IMR-90 (cell line): Measurements from ENCODE around the gene EFHC2.

Source experiments
- POLR2A ChIP-seq: IDR thresholded peaks from 2 replicates; pipeline ENCODE4 v1.6.1; 2012; ENCODE audit warnings: mild to moderate bottlenecking, low read depth, low read length
- RCOR1 ChIP-seq: IDR thresholded peaks from 2 replicates; pipeline ENCODE4 v1.6.1; 2012; ENCODE audit warnings: mild to moderate bottlenecking, low read length, improper control_type of control experiment; ENCODE audit not compliant: insufficient replicate concordance
- RFX5 ChIP-seq: IDR thresholded peaks from 2 replicates; pipeline ENCODE4 v1.8.0; 2012; ENCODE audit warnings: low read depth, mild to moderate bottlenecking, low read length, moderate library complexity
- TF ChIP-seq, protein P1 (sequence below): conservative IDR thresholded peaks from 2 replicates; pipeline ENCODE4 v1.5.1; 2012; ENCODE audit warnings: mild to moderate bottlenecking, low read depth, low read length, improper control_type of control experiment

- TF ChIP-seq, protein P1, sequence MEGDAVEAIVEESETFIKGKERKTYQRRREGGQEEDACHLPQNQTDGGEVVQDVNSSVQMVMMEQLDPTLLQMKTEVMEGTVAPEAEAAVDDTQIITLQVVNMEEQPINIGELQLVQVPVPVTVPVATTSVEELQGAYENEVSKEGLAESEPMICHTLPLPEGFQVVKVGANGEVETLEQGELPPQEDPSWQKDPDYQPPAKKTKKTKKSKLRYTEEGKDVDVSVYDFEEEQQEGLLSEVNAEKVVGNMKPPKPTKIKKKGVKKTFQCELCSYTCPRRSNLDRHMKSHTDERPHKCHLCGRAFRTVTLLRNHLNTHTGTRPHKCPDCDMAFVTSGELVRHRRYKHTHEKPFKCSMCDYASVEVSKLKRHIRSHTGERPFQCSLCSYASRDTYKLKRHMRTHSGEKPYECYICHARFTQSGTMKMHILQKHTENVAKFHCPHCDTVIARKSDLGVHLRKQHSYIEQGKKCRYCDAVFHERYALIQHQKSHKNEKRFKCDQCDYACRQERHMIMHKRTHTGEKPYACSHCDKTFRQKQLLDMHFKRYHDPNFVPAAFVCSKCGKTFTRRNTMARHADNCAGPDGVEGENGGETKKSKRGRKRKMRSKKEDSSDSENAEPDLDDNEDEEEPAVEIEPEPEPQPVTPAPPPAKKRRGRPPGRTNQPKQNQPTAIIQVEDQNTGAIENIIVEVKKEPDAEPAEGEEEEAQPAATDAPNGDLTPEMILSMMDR = no peak
- no peak for TF ChIP-seq POLR2A
- TF ChIP-seq RCOR1 = no peak
- no peak for TF ChIP-seq RFX5
Measured at GRCh38 chrX:44299177-44299576, 44.3 kb downstream of the EFHC2 start.
